ENCODE measurements around the gene NR5A2.

- TF ChIP-seq, protein P1, sequence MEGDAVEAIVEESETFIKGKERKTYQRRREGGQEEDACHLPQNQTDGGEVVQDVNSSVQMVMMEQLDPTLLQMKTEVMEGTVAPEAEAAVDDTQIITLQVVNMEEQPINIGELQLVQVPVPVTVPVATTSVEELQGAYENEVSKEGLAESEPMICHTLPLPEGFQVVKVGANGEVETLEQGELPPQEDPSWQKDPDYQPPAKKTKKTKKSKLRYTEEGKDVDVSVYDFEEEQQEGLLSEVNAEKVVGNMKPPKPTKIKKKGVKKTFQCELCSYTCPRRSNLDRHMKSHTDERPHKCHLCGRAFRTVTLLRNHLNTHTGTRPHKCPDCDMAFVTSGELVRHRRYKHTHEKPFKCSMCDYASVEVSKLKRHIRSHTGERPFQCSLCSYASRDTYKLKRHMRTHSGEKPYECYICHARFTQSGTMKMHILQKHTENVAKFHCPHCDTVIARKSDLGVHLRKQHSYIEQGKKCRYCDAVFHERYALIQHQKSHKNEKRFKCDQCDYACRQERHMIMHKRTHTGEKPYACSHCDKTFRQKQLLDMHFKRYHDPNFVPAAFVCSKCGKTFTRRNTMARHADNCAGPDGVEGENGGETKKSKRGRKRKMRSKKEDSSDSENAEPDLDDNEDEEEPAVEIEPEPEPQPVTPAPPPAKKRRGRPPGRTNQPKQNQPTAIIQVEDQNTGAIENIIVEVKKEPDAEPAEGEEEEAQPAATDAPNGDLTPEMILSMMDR (IDR thresholded peaks at IDR 0.05; ENCODE audit: low read length), result no peak
- no peak for TF ChIP-seq EZH2 (IDR thresholded peaks at IDR 0.05; ENCODE audit: borderline replicate concordance, low read length)
Measured at GRCh38 chr1:200053646-200054045, 26.1 kb downstream of the NR5A2 start.

All from OCI-LY1 (cell line).